RKO (cell line): ENCODE measurements around the gene MOCOS.

Source experiments
- DNase-seq: peaks from one replicate; pipeline ENCODE4 v3.0.0-alpha.2; 2016; ENCODE audit warnings: low spot score

Gene MOCOS

GRCh38 chr18:36273347-36273746 is 86.0 kb downstream of the MOCOS start:
- DNase-seq = no peak

- DNase-seq = no peak
Observed at GRCh38 chr18:36274083-36274715, 86.9 kb downstream of the MOCOS start.

GRCh38 chr18:36275561-36275960 is 88.3 kb downstream of the MOCOS start:
- DNase-seq = no peak

- no peak for DNase-seq
Observed at GRCh38 chr18:36279001-36279400, 91.7 kb downstream of the MOCOS start.

GRCh38 chr18:36281936-36282335 is 94.6 kb downstream of the MOCOS start:
- DNase-seq = no peak

GRCh38 chr18:36283448-36283847 is 96.2 kb downstream of the MOCOS start:
- no peak for DNase-seq

- DNase-seq = no peak
Observed at GRCh38 chr18:36284268-36284667, 97.0 kb downstream of the MOCOS start.

- peak; percentile 78 for DNase-seq
Observed at GRCh38 chr18:36284671-36285295, 97.5 kb downstream of the MOCOS start.

- DNase-seq = no peak
Observed at GRCh38 chr18:36287653-36288052, 100.4 kb downstream of the MOCOS start.

- DNase-seq = no peak
Observed at GRCh38 chr18:36288689-36289088, 101.4 kb downstream of the MOCOS start.

GRCh38 chr18:36294031-36294430 is 106.7 kb downstream of the MOCOS start:
- peak; percentile 44 for DNase-seq

GRCh38 chr18:36295214-36295613 is 107.9 kb downstream of the MOCOS start:
- DNase-seq = no peak

- no peak for DNase-seq
Observed at GRCh38 chr18:36295880-36296301, 108.6 kb downstream of the MOCOS start.

GRCh38 chr18:36296650-36297416 is 109.5 kb downstream of the MOCOS start:
- no peak for DNase-seq

- DNase-seq = no peak
Observed at GRCh38 chr18:36297417-36298125, 110.3 kb downstream of the MOCOS start, which contains the start of gene FHOD3. TSS of gene FHOD3 (plus strand) at chr18:36297713. CDS start at chr18:36297836, 123 bp downstream.

- no peak for DNase-seq
Observed at GRCh38 chr18:36298126-36298741, 110.9 kb downstream of the MOCOS start.

- DNase-seq = no peak
Observed at GRCh38 chr18:36299015-36299414, 111.7 kb downstream of the MOCOS start.

GRCh38 chr18:36300211-36300610 is 112.9 kb downstream of the MOCOS start:
- no peak for DNase-seq

GRCh38 chr18:36301884-36302283 is 114.6 kb downstream of the MOCOS start:
- DNase-seq = no peak

- DNase-seq = no peak
Observed at GRCh38 chr18:36302676-36303075, 115.4 kb downstream of the MOCOS start.

- DNase-seq = no peak
Observed at GRCh38 chr18:36303211-36303844, 116.0 kb downstream of the MOCOS start.
